Neural cell (in vitro differentiated cells): ENCODE data around the gene STXBP2. TPM values are rescaled to one million over a fixed set of nuclear protein-coding genes. Genes with fewer than 3 reads are reported as not detected.

Experiments used
- H2AFZ ChIP-seq: fragments of 200-600, 300-800 bp; sonication (generic), shearing (Covaris generic); 2 replicates; pipeline ENCODE4 v1.6.0; 2014; ENCODE audit warnings: low read depth, mild to moderate bottlenecking, antibody characterized with exemption, low read length, moderate library complexity
- H3F3A ChIP-seq: fragments of 200-600 bp; shearing (Covaris generic); 2 replicates; pipeline ENCODE4 v1.6.1; 2016; ENCODE audit warnings: mild to moderate bottlenecking, moderate library complexity, mixed read lengths, antibody characterized with exemption, low read length; ENCODE audit not compliant: insufficient read depth, poor library complexity, severe bottlenecking
- H3K27ac ChIP-seq: fragments of 200-600, 300-800 bp; sonication (generic), shearing (Covaris generic); 2 replicates; pipeline ENCODE4 v1.5.1; 2014; ENCODE audit warnings: mild to moderate bottlenecking, low read length, moderate library complexity
- H3K27me3 ChIP-seq: fragments of 300-800, 200-600 bp; sonication (generic), shearing (Covaris generic); 2 replicates; pipeline ENCODE4 v1.6.0; 2014; ENCODE audit warnings: mild to moderate bottlenecking, low read depth, low read length, moderate library complexity; ENCODE audit not compliant: insufficient read depth
- H3K36me3 ChIP-seq: fragments of 300-800, 200-600 bp; sonication (generic), shearing (Covaris generic); 2 replicates; pipeline ENCODE4 v1.5.1; 2014; ENCODE audit warnings: mild to moderate bottlenecking, antibody characterized with exemption, low read length, moderate library complexity; ENCODE audit not compliant: insufficient read depth
- H3K4me2 ChIP-seq: fragments of 300-800, 200-600 bp; sonication (generic), shearing (Covaris generic); 2 replicates; pipeline ENCODE4 v1.6.0; 2014; ENCODE audit warnings: mild to moderate bottlenecking, low read length
- H3K4me3 ChIP-seq: fragments of 300-800, 200-600 bp; sonication (generic), shearing (Covaris generic); 2 replicates; pipeline ENCODE4 v1.5.1; 2014; ENCODE audit warnings: mild to moderate bottlenecking, low read length, moderate library complexity
- H3K79me2 ChIP-seq: fragments of 200-600 bp; shearing (Covaris generic); replicated peaks from 2 replicates; pipeline ENCODE4 v1.6.0; 2014; ENCODE audit warnings: mild to moderate bottlenecking, low read length, moderate library complexity; ENCODE audit not compliant: insufficient read depth
- H3K9ac ChIP-seq: fragments of 300-800, 200-600 bp; sonication (generic), shearing (Covaris generic); 2 replicates; pipeline ENCODE4 v1.6.1; 2016; ENCODE audit warnings: mild to moderate bottlenecking, low read length, mixed read lengths
- H3K9me2 ChIP-seq: fragments of 200-600 bp; shearing (Covaris generic); 2 replicates; pipeline ENCODE4 v1.6.1; 2016; ENCODE audit warnings: mild to moderate bottlenecking, low read length, mixed read lengths; ENCODE audit not compliant: insufficient read depth
- H3K9me3 ChIP-seq: fragments of 200-600, 300-800 bp; sonication (generic), shearing (Covaris generic); 2 replicates; pipeline ENCODE4 v1.6.1; 2016; ENCODE audit warnings: mild to moderate bottlenecking, mixed run types, low read length, moderate library complexity, mixed read lengths
- H4K20me1 ChIP-seq: fragments of 200-600 bp; shearing (Covaris generic); 2 replicates; pipeline ENCODE4 v1.6.1; 2016; ENCODE audit warnings: mild to moderate bottlenecking, mixed run types; ENCODE audit not compliant: insufficient read depth
- CTCF ChIP-seq: fragments of 450-650 bp; IDR thresholded peaks from 2 replicates; pipeline ENCODE4 v1.5.1; 2014; ENCODE audit warnings: antibody characterized with exemption, mild to moderate bottlenecking, moderate library complexity; ENCODE audit not compliant: poor library complexity, severe bottlenecking
- EP300 ChIP-seq: fragments of 450-650 bp; conservative IDR thresholded peaks from 2 replicates; pipeline ENCODE4 v1.6.1; 2014; ENCODE audit warnings: antibody characterized with exemption, mild to moderate bottlenecking, moderate library complexity; ENCODE audit not compliant: poor library complexity, severe bottlenecking
- EZH2 ChIP-seq: fragments of 200-600, 300-800 bp; shearing (Covaris generic), sonication (generic); IDR thresholded peaks from 2 replicates; pipeline ENCODE4 v1.6.1; 2014; ENCODE audit warnings: antibody characterized with exemption, low read length, borderline replicate concordance, mild to moderate bottlenecking; ENCODE audit not compliant: insufficient read depth, poor library complexity, severe bottlenecking
- MXI1 ChIP-seq: fragments of 450-650 bp; conservative IDR thresholded peaks from 2 replicates; pipeline ENCODE4 v1.6.1; 2014; ENCODE audit warnings: antibody characterized with exemption, mild to moderate bottlenecking; ENCODE audit not compliant: poor library complexity, severe bottlenecking
- POLR2AphosphoS5 ChIP-seq: IDR thresholded peaks from 2 replicates; pipeline ENCODE4 v1.6.1; 2012
- RAD21 ChIP-seq: fragments of 450-650 bp; conservative IDR thresholded peaks from 2 replicates; pipeline ENCODE4 v1.6.1; 2014; ENCODE audit warnings: antibody characterized with exemption, mild to moderate bottlenecking, moderate library complexity
- REST ChIP-seq: IDR thresholded peaks from 2 replicates; pipeline ENCODE4 v1.6.1; 2012; ENCODE audit warnings: borderline replicate concordance
- SMC3 ChIP-seq: fragments of 450-650 bp; conservative IDR thresholded peaks from 2 replicates; pipeline ENCODE4 v1.6.1; 2014; ENCODE audit warnings: antibody characterized with exemption, mild to moderate bottlenecking, moderate library complexity; ENCODE audit not compliant: poor library complexity
- TAF1 ChIP-seq: IDR thresholded peaks from 2 replicates; pipeline ENCODE4 v1.6.1; 2012; ENCODE audit warnings: low read depth
- polyA plus RNA-seq: library from polyadenylated mRNA; depleted of rRNA; stranded (reverse); fragments of >200 nt; gene quantifications from 2 replicates; pipeline ENCODE4 v1.2.3, GENCODE V29; 2014

STXBP2 gene
- polyA plus RNA-seq, 1 donor from 2014 or later = 1.7 TPM

- H4K20me1 ChIP-seq = no peaks in the 10 kb centered on the region
- H3K4me3 ChIP-seq = no peak overlapping the region
- H2AFZ ChIP-seq = no peak overlapping the region
- no peaks in the 10 kb centered on the region for H3F3A ChIP-seq
- no peaks in the 10 kb centered on the region for H3K79me2 ChIP-seq
- H3K27me3 ChIP-seq = no peaks in the 10 kb centered on the region
- no peaks in the 10 kb centered on the region for H3K9me3 ChIP-seq
- no peak overlapping the region for H3K27ac ChIP-seq
- H3K36me3 ChIP-seq = no peaks in the 10 kb centered on the region
- TF ChIP-seq RAD21 = no peak
- TF ChIP-seq CTCF = no peak
- TF ChIP-seq POLR2AphosphoS5 = no peak
- no peak for TF ChIP-seq EP300
- no peak for TF ChIP-seq MXI1
- no peak for TF ChIP-seq TAF1
- no peak for TF ChIP-seq REST
- no peak for TF ChIP-seq SMC3
- TF ChIP-seq EZH2 = no peak
- no peak overlapping the region for H3K9ac ChIP-seq
- no peaks in the 10 kb centered on the region for H3K9me2 ChIP-seq
- no peak overlapping the region for H3K4me2 ChIP-seq
Observed at GRCh38 chr19:7590256-7590655, 46.7 kb upstream of the STXBP2 start.

GRCh38 chr19:7595466-7596133 lies 41.3 kb upstream of the STXBP2 start, which contains the start of gene CAMSAP3:
Gene CAMSAP3, plus strand, starts transcription at chr19:7595863. Its CDS starts 140 bp downstream, at chr19:7596003.
- Histone ChIP-seq H3K4me2 (peak within 1 kb of the TSS; percentile 31), H3K9me2 (no peaks in the 10 kb centered on the region), H3K79me2 (peaks cover 14% of the 10 kb centered on the region), H3K27me3 (no peaks in the 10 kb centered on the region), H3K27ac (peak within 1 kb of the TSS; percentile 48), H4K20me1 (no peaks in the 10 kb centered on the region), H2AFZ (peak within 1 kb of the TSS; percentile 70), H3K36me3 (no peaks in the 10 kb centered on the region), H3F3A (no peaks in the 10 kb centered on the region), H3K4me3 (peak within 1 kb of the TSS; percentile 93), H3K9me3 (no peaks in the 10 kb centered on the region), H3K9ac (peak within 1 kb of the TSS; percentile 82)
- TF ChIP-seq CTCF (peak; percentile 29), REST (peak; percentile 69), MXI1 (peak; percentile 55), SMC3 (no peak), POLR2AphosphoS5 (peak; percentile 12), RAD21 (peak; percentile 22), TAF1 (no peak), EZH2 (no peak), EP300 (peak; percentile 29)
